ENCODE data around the gene CDK4. TPM values are rescaled to one million over a fixed set of nuclear protein-coding genes. Genes with fewer than 3 reads are reported as not detected.

Gene CDK4
- total and polyA plus RNA-seq, 2 donors, result 71.7 to 89.9 TPM

DNA sequence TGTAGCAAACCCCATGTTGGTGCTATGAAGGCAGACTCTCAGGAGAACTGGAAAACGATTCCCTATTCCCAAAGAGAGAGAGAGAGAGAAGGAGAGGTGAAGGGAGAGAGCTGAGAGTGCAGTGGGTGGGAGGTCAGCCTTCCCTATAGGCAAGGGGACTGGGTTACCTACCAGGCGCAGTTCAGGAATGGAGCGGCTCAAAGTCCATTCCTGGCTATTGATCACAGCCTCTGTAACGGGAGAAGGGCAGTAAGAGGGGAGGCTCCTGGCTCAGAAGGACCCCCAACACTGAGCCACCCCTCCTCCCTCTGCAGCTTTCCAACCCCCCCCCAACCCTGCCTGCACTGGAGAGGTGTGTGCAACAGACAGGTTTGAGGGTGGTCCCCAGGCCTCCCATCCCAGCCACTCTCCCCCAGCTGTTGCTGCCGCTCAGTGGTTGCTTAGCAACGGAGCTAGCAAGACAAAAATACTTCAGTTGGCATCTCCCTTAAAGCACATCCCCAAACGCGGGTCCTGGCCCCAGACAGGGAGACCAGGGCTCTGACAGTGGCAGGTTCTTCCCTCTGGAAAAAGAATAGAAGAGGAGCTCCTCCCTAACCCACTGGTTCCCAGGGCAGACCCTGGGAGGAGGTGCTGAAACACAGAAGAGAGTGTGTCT, 16.8 kb downstream of the CDK4 start:
- Histone ChIP-seq H3K4me3 (ENCODE audit: low read depth, low read length) (no peak overlapping the region), H3K36me3 (ENCODE audit: insufficient read depth) (no peaks in the 10 kb centered on the region), H3K27ac (ENCODE audit: low read depth) (no peak overlapping the region), H3K4me1 (ENCODE audit: insufficient read depth) (no peaks in the 10 kb centered on the region)
- WGBS, result 15% methylated on average over 8 of the region's 8 CpGs
- DNase-seq (ENCODE audit: extremely low spot score), result no peak

DNA sequence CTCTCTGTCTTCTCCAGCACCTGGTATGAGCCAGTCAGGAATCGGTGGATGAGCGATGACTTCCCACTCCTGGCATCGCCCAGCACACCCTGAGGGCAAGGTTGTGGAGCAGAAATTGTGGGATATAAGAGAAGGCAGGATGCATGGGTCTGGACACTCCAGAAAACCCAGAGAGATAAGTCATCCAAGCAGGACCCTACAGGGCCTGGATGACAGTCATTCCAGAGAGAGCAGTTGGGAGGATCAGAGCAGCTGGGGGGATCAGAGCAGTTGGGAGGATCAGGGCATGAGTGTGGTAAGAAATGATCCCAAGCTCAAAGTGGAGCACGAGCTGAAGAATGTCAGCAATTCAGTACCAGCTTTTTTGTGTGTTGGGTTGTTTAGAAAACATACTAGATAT, 17.5 kb downstream of the CDK4 start:
- 75% methylated on average over 4 of the region's 4 CpGs for WGBS
- no peak overlapping the region for H3K4me3 ChIP-seq (ENCODE audit: low read depth, low read length)
- DNase-seq (ENCODE audit: extremely low spot score), result no peak
- no peaks in the 10 kb centered on the region for H3K4me1 ChIP-seq (ENCODE audit: insufficient read depth)
- no peak overlapping the region for H3K27ac ChIP-seq (ENCODE audit: low read depth)
- no peaks in the 10 kb centered on the region for H3K36me3 ChIP-seq (ENCODE audit: insufficient read depth)

DNA sequence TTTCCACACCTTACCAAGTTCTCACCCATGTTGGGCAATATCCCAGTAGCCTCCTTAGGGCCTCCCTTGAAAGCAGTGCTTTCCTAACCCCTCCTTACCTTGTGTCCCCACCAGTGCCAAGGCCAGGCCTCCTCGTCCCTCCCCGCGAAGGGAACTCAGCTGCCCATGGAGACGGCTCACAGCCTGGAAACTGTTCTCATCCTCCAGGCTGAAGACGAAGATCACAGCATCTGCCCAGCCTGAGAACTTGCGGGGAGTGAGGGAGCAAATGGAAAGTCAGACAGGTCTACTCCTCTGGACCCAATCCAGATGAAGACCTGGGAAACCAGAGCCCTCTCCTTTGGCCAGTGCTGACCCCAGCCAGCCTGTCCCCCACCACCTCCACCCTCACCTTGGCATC, 18.2 kb downstream of the CDK4 start:
- H3K4me3 ChIP-seq (ENCODE audit: low read depth, low read length), result no peak overlapping the region
- H3K36me3 ChIP-seq (ENCODE audit: insufficient read depth), result no peaks in the 10 kb centered on the region
- 78% methylated on average over 6 of the region's 6 CpGs for WGBS
- DNase-seq (ENCODE audit: extremely low spot score), result no peak
- no peak overlapping the region for H3K27ac ChIP-seq (ENCODE audit: low read depth)
- no peaks in the 10 kb centered on the region for H3K4me1 ChIP-seq (ENCODE audit: insufficient read depth)

DNA sequence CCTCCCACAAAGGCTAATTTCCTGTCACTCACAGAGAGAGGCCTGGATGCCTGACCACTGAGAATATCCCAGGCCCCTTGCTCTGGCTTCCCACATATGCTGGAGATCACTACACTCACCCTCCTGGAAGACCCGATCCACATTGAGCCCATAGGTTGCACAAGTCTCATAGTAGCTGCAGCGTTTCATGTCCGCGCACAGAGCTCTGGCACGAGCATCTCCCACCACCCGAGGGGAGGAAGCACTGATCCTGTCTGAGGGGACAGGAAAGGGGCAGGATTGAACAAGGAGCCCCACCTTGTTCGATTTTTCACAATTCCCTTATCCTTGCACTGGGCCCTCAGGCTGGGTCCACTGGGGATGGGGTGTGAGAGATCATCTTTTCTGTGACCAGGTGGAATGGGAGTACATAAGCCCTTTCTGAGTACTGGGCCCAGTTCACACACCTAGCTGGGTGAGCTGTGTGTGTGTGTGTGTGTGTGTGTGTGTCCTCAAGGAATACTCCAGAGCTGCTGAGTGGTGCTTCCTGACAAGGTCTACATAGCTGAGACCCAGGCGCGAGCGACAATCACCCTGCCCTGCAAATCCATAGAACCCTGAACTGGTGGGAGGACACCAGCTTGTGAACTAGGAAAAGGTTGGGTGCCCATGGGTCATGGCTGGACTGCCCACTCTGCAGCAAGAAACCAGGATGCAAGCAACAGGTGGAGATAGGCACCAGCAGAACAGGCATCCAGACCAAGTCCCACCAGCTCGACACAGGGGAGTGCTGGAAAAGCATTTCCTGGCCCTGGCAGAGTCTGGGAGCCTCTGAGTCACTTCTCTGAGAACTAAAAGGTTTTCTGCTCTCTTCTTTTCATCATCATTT, 19.1 kb downstream of the CDK4 start:
- Histone ChIP-seq H3K27ac (ENCODE audit: low read depth) (no peak overlapping the region), H3K4me3 (ENCODE audit: low read depth, low read length) (no peak overlapping the region), H3K4me1 (ENCODE audit: insufficient read depth) (no peaks in the 10 kb centered on the region), H3K36me3 (ENCODE audit: insufficient read depth) (no peaks in the 10 kb centered on the region)
- 76% methylated on average over 11 of the region's 11 CpGs for whole genome bisulfite sequencing
- DNase-seq (ENCODE audit: extremely low spot score), result no peak

DNA sequence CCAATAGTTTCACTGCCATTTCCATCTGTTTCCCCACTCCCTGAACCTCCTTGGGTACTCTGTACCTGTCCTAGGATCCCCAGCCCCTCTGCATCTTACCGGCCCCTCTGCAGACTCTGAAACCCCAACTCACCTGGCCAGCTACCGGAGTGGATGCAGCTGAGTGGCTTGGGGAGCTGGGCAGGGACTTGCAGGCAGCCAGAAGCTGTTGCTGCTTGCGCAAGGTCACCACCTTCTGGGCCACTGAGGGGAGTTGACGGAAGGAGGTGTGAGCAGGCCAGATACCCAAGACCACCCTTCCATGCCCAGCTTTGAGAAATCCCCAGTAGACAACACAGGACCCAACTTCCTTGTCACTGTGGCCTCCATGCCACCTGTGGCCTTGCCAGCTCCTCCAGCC, 19.8 kb downstream of the CDK4 start:
- Histone ChIP-seq H3K4me3 (ENCODE audit: low read depth, low read length) (no peak overlapping the region), H3K36me3 (ENCODE audit: insufficient read depth) (no peaks in the 10 kb centered on the region), H3K4me1 (ENCODE audit: insufficient read depth) (no peaks in the 10 kb centered on the region), H3K27ac (ENCODE audit: low read depth) (no peak overlapping the region)
- WGBS, result 62% methylated on average over 4 of the region's 4 CpGs
- DNase-seq (ENCODE audit: extremely low spot score), result no peak

DNA sequence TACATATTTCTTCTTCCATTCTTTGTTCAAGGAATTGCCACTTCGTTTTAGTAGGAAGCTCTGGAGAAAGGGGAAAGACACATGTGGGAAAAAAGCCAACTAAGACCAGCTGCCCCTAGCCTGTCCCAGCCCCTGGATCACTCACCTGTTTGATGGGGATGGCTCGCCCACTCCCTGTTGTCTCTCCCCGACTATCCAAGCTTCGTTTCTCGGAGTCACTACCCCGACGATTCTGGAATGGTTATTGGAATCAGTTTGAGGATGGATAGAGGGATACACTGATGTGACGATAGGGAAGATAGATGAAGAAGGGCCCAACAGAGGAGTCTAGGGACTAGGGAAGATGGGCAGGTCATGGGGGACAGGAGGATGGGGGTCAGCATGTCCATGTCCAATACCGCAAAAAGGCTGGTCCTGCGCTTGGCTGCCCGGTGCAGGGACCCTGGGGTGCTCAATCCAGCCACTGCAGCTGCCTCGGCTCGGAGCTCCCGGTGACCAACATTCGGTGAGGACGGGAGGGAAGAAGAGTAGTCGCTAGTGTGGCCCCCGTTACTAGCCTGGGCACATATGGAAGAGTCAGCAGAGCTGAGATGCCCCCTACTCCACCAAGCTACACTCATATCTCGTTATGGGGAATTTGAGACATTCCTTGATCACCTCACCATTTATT, 20.6 kb downstream of the CDK4 start:
- Histone ChIP-seq H3K27ac (ENCODE audit: low read depth) (no peak overlapping the region), H3K4me3 (ENCODE audit: low read depth, low read length) (no peak overlapping the region), H3K4me1 (ENCODE audit: insufficient read depth) (peaks cover 2% of the 10 kb centered on the region), H3K36me3 (ENCODE audit: insufficient read depth) (no peaks in the 10 kb centered on the region)
- DNase-seq (ENCODE audit: extremely low spot score), result no peak
- WGBS, result 77% methylated on average over 19 of the region's 19 CpGs

DNA sequence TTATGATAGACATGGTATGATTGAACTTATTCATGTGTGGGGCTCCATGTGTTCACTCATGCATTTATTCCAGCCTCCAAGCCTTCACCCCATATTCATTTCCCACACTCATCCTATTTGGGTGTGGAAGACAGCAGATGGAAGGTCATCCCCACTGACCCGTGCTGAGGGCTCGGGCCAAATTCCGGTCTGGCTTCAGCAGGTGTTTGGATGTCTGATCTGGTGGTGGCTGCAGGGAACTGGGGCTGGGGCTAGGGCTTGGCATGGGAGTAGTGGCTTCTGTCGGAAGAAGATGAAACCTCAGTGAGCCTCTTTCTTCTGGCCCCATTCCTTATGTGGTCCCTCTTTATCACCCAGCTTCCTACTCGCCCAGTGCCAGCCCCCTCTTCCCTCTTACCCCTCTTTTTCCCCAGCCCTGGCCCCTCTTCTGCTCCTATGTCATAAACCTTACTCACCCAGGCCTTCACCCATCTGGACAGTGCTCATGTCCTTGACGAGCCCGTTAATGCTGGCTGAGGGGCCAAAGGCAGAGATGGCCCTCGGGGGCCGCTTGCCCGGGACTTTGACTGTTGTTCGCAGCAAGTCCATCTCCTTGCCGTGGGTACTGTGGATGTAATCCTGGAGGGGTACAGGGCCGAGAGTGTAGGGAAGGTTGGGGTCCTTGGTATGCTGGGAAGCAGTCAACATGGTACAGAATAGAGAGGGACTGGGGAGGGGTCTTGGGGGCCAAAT, 21.6 kb downstream of the CDK4 start:
- 81% methylated on average over 13 of the region's 13 CpGs for WGBS
- no peak for DNase-seq (ENCODE audit: extremely low spot score)
- Histone ChIP-seq H3K4me1 (ENCODE audit: insufficient read depth) (peaks cover 2% of the 10 kb centered on the region), H3K4me3 (ENCODE audit: low read depth, low read length) (no peak overlapping the region), H3K36me3 (ENCODE audit: insufficient read depth) (no peaks in the 10 kb centered on the region), H3K27ac (ENCODE audit: low read depth) (no peak overlapping the region)

DNA sequence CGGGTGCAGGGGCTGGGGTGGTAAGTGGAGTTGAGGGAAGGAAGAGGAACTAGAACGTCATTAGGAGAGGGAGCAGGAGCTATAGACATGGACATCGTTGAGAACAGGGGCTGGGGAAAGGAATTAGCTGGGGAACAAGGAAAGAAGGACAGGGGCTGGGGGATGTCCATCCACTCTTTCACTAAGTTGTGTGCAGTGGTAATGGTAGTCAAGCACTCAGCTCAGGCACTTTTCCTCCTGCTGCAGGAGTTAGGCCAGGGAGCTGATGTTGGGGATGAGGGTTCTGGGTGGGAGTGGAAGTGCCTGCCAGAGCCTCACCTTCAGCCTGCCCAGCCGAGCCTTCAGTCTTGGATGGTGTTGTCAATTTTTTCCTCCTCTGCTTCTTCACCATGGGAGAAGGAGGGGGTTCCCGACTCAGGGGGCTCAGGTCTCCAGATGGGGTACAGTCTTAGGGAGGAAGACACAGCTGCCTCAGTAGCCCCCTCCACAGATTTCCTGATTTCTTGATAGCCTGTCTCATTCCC, 22.7 kb downstream of the CDK4 start:
- Histone ChIP-seq H3K27ac (ENCODE audit: low read depth) (no peak overlapping the region), H3K4me1 (ENCODE audit: insufficient read depth) (peaks cover 2% of the 10 kb centered on the region), H3K36me3 (ENCODE audit: insufficient read depth) (no peaks in the 10 kb centered on the region), H3K4me3 (ENCODE audit: low read depth, low read length) (no peak overlapping the region)
- 42% methylated on average over 5 of the region's 5 CpGs for WGBS
- DNase-seq (ENCODE audit: extremely low spot score), result no peak

DNA sequence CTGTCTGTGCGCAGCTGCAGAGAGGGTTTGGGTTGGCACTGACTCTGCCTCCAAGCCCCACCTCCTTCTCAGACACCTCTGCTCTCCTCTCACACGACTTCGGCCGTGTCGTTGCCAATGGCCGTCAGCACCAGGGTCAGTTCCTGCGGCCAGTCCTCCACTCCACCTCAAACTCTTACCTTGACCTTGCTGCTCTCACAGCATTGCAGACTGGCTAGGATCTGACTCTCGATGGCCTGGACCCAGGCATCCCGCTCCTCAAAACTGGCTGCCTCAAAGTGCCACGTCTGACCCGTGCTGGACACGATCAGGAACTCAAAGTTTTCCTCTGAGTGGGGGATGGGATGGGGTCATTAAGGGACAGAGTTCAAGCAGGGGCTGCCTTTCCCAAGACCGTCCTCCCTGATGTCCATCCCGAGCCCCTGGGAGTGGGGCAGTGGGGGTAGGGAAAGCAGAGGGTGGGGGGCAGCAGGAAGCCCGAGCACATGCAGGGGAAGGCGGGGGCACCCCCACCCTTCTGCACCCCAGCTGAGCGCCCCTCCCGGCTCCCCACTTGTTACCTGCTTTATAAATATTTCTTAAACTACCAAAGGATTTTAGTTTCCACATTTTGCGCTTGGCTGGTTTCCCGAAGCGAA, 24.2 kb downstream of the CDK4 start:
- no peak overlapping the region for H3K27ac ChIP-seq (ENCODE audit: low read depth)
- peaks cover 2% of the 10 kb centered on the region for H3K4me1 ChIP-seq (ENCODE audit: insufficient read depth)
- WGBS, result 46% methylated on average over 21 of the region's 21 CpGs
- H3K4me3 ChIP-seq (ENCODE audit: low read depth, low read length), result no peak overlapping the region
- H3K36me3 ChIP-seq (ENCODE audit: insufficient read depth), result no peaks in the 10 kb centered on the region
- DNase-seq (ENCODE audit: extremely low spot score), result no peak

DNA sequence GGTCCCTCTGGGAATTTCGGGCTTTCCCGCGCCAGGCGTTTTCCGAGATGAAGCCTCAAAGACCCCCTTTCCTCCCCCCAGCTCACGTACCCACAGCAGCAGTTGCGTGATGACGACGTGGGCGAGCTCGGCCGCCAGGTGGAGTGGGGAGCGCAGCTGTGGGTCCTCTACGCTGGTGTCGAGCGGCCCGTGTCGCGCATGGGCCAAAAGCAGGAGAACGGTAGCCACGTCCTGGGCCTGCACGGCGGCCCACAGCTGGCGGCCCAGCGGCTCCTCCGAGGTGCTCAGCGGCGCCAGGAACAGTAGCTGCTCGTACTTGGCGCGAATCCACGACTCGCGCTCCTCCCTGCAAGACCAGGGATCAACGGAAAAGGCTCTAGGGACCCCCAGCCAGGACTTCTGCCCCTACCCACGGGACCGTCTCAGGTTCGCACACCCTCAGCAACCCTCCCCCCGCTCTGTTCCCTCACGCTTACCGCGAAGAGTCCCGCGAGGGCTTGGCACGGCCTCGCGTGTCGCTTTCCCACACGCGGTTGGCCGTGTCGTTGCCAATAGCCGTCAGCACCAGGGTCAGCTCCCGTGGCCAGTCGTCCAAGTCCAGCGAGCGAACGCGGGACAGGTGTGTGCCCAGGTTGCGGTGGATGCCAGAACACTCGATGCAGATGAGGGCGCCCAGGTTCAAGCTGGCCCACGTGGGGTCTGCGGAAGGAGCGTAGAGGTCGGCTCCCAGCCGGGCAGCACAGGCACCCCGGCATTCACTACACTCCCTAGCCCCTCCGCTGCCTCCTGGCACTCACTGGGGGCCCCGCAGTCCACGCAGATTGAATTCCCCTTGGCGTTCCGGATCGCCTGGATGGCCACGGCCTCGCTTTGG, 25.0 kb downstream of the CDK4 start:
- DNase-seq (ENCODE audit: extremely low spot score), result no peak
- no peaks in the 10 kb centered on the region for H3K36me3 ChIP-seq (ENCODE audit: insufficient read depth)
- H3K27ac ChIP-seq (ENCODE audit: low read depth), result no peak overlapping the region
- peak overlapping the region; percentile 54 for H3K4me3 ChIP-seq (ENCODE audit: low read depth, low read length)
- H3K4me1 ChIP-seq (ENCODE audit: insufficient read depth), result peaks cover 2% of the 10 kb centered on the region
- 25% methylated on average over 76 of the region's 76 CpGs for WGBS

DNA sequence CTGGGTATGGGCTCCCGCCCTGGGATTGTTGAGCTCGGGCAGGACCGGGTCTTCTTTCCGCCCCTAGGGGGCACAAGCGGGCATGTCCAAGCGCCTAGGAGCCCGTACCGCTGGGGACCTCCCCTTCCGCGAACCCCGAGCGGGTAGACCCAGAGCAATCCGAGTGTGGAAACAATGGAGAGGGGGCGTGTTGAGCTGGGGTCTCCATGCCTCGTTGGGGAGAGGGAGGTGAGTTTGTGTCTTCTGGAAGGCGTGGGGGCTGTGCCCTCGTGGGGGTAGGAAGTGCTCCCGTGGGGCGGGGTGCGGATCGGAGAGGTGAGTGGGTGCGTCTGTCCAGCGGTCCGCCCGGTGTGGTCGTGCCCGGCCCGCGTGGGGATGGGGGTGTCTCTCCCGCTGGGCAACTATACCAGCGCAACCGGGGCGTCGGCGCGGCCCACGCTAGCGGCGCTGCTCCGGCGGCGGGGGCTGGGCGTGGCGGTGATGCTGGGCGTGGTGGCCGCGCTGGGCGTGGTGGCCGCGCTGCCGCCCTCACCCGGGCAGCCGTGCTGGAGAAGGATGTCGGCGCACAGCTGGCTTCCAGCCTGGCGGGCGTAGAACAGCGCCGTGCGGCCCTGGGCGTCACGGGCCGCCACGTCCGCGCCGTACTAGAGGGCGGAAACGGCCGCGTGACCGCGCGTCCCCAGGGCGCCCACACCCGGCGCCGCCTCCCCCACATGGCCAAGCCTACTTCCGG, 25.8 kb downstream of the CDK4 start:
- 12% methylated on average over 79 of the region's 79 CpGs for WGBS

DNA sequence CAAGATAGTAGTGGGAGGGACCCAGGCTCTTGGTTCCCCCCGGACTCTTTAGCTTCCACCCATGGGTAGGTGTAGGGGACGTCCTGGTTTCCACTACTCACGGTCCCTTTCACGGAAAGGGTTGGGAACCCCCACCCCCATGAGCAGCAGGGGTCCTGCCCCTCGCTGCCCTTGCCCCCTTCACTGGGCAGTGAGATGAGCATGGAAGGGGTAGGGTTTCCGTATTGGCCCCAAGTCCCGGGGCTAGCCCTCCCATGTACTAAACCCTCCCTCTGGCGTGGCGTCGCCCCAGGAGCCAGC, 26.3 kb downstream of the CDK4 start:
- no peaks in the 10 kb centered on the region for H3K36me3 ChIP-seq (ENCODE audit: insufficient read depth)
- WGBS, result 14% methylated on average over 10 of the region's 10 CpGs
- no peak for DNase-seq (ENCODE audit: extremely low spot score)
- H3K4me1 ChIP-seq (ENCODE audit: insufficient read depth), result peaks cover 2% of the 10 kb centered on the region
- peak overlapping the region; percentile 54 for H3K4me3 ChIP-seq (ENCODE audit: low read depth, low read length)
- no peak overlapping the region for H3K27ac ChIP-seq (ENCODE audit: low read depth)

More for the DNA sequence above, 25.8 kb downstream of the CDK4 start:
- no peak for DNase-seq (ENCODE audit: extremely low spot score)
- Histone ChIP-seq H3K36me3 (ENCODE audit: insufficient read depth) (no peaks in the 10 kb centered on the region), H3K4me1 (ENCODE audit: insufficient read depth) (peaks cover 2% of the 10 kb centered on the region), H3K27ac (ENCODE audit: low read depth) (no peak overlapping the region), H3K4me3 (ENCODE audit: low read depth, low read length) (peak overlapping the region; percentile 54)

Data from urinary bladder (tissue), 4 donors.